Mucosa of stomach (tissue), 1 donor: ENCODE data around the gene FAM90A26.
"Not testable (repeated sequence)": the region's sequence is repeated elsewhere in the genome, so short reads cannot be mapped to it uniquely, and the experiment has no call there.

Source experiments
- H3K27me3 ChIP-seq: one replicate; pipeline ENCODE4 v1.7.0; 2013; ENCODE audit warnings: mild to moderate bottlenecking, low read length; ENCODE audit not compliant: control insufficient read depth, insufficient read depth
- H3K36me3 ChIP-seq: one replicate; pipeline ENCODE4 v1.7.0; 2013; ENCODE audit warnings: low read length; ENCODE audit not compliant: control insufficient read depth, insufficient read depth
- H3K4me1 ChIP-seq: one replicate; pipeline ENCODE4 v1.7.0; 2013; ENCODE audit warnings: mild to moderate bottlenecking, low read length; ENCODE audit not compliant: control insufficient read depth, insufficient read depth
- H3K4me3 ChIP-seq: one replicate; pipeline ENCODE4 v1.7.0; 2013; ENCODE audit warnings: low read length
- H3K9ac ChIP-seq: one replicate; pipeline ENCODE4 v1.7.0; 2013; ENCODE audit warnings: mild to moderate bottlenecking, low read length, moderate library complexity
- H3K9me3 ChIP-seq: one replicate; pipeline ENCODE4 v1.7.0; 2013; ENCODE audit warnings: mild to moderate bottlenecking, low read length, moderate library complexity; ENCODE audit not compliant: control insufficient read depth
- donor health status: Pancreatic carcinoma.

Gene FAM90A26

DNA sequence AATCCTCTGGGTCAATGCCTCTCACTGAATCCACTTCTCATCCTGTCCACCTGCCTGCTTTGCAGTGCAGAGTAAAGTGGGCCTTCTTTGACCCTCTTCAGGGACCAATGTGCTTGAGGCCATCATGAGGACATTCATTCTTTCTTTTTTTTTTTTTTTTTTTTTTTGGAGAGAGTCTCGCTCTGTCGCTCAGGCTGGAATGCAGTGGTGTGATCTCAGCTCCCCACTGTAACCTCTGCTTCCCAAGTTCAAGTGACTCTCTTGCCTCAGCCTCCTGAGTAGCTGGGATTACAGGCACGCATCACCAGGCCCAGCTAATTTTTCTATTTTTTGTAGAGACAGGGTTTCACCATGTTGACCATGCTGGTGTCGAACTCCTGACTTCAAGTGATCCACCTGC, 22.8 kb upstream of the FAM90A26 start:
- H3K9me3 ChIP-seq, H3K4me3 ChIP-seq, H3K4me1 ChIP-seq, H3K36me3 ChIP-seq, H3K9ac ChIP-seq, H3K27me3 ChIP-seq: not testable (repeated sequence)

DNA sequence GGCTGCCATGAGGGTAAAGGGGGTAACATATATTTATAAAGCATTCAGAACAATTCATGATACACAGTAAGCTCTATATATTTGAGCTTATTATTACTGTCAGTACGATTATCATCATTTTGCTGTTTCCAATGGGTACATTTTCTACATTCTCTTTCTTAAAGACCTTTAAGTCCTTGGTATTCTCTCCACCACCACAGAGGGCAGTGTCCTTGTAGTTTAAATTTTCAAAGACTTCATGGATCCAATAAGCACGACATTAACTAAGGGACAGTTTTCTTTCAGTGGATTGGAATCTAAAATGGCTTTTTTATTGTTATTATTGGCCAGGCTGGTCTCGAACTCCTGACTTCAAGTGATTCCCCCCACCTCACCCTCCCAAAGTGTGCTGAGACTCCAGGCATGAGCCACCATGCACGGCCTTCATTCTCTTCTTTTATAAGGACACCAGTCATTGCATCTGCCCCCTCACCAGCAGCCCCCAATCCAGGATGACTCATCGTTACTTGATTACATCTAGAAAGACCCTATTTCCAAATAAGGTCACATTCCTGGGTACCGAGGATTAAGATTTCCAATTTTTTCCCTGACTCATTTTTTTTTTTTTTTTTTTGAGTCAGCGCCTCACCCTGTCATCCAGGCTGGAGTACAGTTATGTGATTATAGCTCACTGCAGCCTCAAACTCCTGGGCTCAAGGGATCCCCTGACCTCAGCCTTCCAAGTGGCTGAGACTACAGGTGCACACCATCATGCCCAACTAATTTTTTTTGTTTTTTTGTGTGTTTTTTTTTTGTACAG, 21.4 kb upstream of the FAM90A26 start:
- not testable (repeated sequence) for H3K4me3 ChIP-seq, H3K9ac ChIP-seq, H3K27me3 ChIP-seq, H3K4me1 ChIP-seq, H3K9me3 ChIP-seq, H3K36me3 ChIP-seq

GRCh38 chr4:9151809-9152179, 18.4 kb upstream of the FAM90A26 start:
- H3K9me3 ChIP-seq, H3K36me3 ChIP-seq, H3K4me1 ChIP-seq, H3K27me3 ChIP-seq: not testable (repeated sequence)
- Histone ChIP-seq H3K4me3 (peak overlapping the region; percentile 56), H3K9ac (peak overlapping the region; percentile 69)

- not testable (repeated sequence) for H3K27me3 ChIP-seq, H3K9me3 ChIP-seq, H3K4me1 ChIP-seq, H3K36me3 ChIP-seq
- H3K9ac ChIP-seq, result peak overlapping the region; percentile 69
- H3K4me3 ChIP-seq, result peak overlapping the region; percentile 56
Measured at GRCh38 chr4:9152180-9153007, 17.8 kb upstream of the FAM90A26 start.

DNA sequence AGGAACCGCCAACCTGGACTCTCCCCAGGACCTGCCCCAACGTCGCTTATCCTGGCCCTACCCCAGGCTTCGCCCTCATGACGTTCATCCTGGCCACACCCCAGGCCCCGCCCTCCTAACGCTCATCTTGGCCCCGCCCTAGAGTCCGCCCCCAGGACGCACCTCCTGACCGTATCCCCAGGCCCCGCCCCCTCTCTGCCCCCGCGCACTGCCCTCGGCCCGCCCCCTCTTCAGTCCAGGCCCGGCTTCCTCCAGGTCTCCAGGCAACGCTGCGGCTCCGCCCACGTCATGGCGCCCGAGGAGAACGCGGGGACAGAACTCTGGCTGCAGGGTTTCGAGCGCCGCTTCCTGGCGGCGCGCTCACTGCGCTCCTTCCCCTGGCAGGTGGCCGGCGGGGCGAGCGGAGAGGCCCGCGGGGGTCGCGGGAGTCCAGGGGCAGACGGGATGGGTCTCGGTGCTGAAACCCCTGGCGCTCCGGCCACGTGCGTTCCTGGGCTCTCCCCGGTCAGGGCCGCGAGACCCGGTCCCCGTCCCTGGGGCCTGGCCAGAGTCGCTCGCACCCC, 17.1 kb upstream of the FAM90A26 start:
- not testable (repeated sequence) for H3K4me1 ChIP-seq, H3K9me3 ChIP-seq, H3K36me3 ChIP-seq, H3K27me3 ChIP-seq
- peak overlapping the region; percentile 64 for H3K9ac ChIP-seq
- H3K4me3 ChIP-seq, result peak overlapping the region; percentile 46

GRCh38 chr4:9153571-9154157, 16.5 kb upstream of the FAM90A26 start:
- H3K4me3 ChIP-seq, result peak overlapping the region; percentile 46
- H3K9me3 ChIP-seq, H3K36me3 ChIP-seq, H3K4me1 ChIP-seq, H3K27me3 ChIP-seq: not testable (repeated sequence)
- H3K9ac ChIP-seq, result peak overlapping the region; percentile 64

GRCh38 chr4:9155101-9155886, 14.9 kb upstream of the FAM90A26 start:
- not testable (repeated sequence) for H3K36me3 ChIP-seq, H3K9me3 ChIP-seq, H3K27me3 ChIP-seq, H3K4me1 ChIP-seq, H3K4me3 ChIP-seq, H3K9ac ChIP-seq

DNA sequence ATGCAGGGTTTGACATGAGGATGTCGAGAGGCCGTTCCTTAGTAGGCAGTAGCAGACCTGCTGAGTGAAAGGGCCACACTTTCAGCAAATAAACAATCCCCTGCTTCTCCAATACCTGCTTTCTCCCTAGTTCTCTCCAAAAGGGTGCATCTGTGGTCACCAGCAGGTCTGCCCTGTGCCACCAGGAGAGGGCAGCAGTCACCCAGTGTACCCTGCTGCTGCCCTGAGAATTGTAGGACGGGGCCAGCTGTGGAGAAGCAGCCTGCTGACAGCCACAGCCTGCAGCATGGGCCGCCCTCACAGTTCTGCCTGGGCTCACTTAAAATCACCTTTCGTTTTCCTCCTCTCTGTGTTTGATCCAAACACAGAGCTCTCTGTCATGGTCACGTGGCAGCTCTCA, 11.8 kb upstream of the FAM90A26 start:
- not testable (repeated sequence) for H3K4me3 ChIP-seq, H3K27me3 ChIP-seq, H3K9ac ChIP-seq, H3K36me3 ChIP-seq, H3K9me3 ChIP-seq, H3K4me1 ChIP-seq

DNA sequence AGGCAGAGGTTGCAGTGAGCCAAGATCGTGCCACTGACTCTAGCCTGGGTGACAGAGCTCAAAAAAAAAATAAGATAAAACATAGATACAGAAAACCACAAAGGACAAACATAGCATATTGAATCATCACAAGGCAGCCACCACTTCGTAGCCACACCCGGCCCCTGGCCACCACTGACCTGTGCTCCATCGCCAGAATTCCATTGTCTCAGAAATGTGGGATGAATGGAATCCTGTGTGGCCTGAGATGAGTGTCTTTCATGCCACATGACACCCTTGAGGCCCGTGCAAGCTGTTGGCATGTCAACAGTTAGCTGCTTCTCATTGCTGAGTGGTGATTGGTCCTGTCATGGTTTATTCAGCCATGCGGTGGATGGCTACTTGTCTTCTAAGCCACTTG, 10.2 kb upstream of the FAM90A26 start:
- not testable (repeated sequence) for H3K4me3 ChIP-seq, H3K27me3 ChIP-seq, H3K9ac ChIP-seq, H3K4me1 ChIP-seq, H3K36me3 ChIP-seq, H3K9me3 ChIP-seq

DNA sequence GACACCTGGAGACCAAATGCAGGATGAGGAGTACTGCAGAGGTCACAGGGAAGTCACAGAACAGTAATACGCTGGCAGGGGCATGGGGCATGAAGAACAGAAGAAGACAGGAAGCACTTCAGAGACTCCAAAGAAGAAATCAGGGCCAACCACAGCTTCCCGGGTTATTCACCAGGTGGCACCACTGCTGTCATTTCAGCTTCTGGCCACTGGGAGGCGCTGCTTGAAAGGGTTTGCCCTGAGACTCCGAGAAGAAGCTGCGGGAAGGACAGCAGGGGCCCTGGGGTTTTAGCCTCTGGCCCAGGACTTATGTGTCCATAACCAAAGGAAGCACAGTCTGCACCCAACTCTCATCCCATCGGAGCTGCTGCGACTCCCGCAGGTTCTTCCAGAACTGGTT, 4.2 kb upstream of the FAM90A26 start:
- H3K4me1 ChIP-seq, H3K27me3 ChIP-seq, H3K9ac ChIP-seq, H3K36me3 ChIP-seq, H3K4me3 ChIP-seq, H3K9me3 ChIP-seq: not testable (repeated sequence)

DNA sequence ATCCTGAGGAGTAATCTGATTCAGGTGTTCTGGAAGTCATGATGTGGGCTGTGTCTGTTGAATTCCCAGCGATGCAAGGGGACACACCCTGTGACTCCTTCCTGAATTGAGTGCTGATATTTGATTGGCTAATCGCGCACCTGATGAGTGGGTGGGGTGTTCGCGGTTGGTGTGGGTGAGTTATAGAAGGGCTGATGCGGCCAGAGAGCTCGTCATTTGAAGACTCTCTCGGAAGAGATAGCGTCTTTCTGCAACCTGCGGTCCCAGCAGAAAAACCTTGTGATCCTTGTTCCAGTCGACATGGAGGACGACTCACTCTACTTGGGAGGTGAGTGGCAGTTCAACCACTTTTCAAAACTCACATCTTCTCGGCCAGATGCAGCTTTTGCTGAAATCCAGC, 40.1 kb downstream of the FAM90A26 start, which contains the start of gene USP17L10:
USP17L10 (plus strand) TSS at position 301 of the 400 bp plus-strand sequence; CDS start at position 301, 0 bp downstream.
- not testable (repeated sequence) for H3K9ac ChIP-seq, H3K27me3 ChIP-seq, H3K4me3 ChIP-seq, H3K36me3 ChIP-seq, H3K4me1 ChIP-seq, H3K9me3 ChIP-seq
